Effector memory CD8-positive, alpha-beta T cell (primary cell): Measurements from ENCODE around the gene CES2.

ENCODE experiments used
- ATAC-seq: fragments of 150-1000 bp; cut with Tn5 transposase; replicated peaks from 2 replicates; pipeline ENCODE4 v1.10.0; 2021; ENCODE audit warnings: mild to moderate bottlenecking, moderate library complexity
- DNase-seq, 3 experiments: peaks; one replicate each; pipeline ENCODE4 v3.0.0; 2021
- H3K27ac Mint-ChIP-seq, 2 donors: one replicate each; pipeline ENCODE4 v1.8.0; 2022; ENCODE audit warnings: mild to moderate bottlenecking in 2 of 2, mixed read lengths in 2 of 2, moderate library complexity in 2 of 2
- H3K27me3 Mint-ChIP-seq, 2 donors: one replicate each; pipeline ENCODE4 v1.8.0; 2022; ENCODE audit warnings: mixed read lengths in 2 of 2
- H3K36me3 Mint-ChIP-seq: one replicate; pipeline ENCODE4 v1.8.0; 2022; ENCODE audit warnings: mild to moderate bottlenecking, moderate library complexity, mixed read lengths; ENCODE audit not compliant: insufficient read depth
- H3K4me1 Mint-ChIP-seq, 2 donors: one replicate each; pipeline ENCODE4 v1.8.0; 2022; ENCODE audit warnings: low read depth in 2 of 2, mixed read lengths in 2 of 2
- H3K4me3 Mint-ChIP-seq, 2 donors: one replicate each; pipeline ENCODE4 v1.8.0; 2022; ENCODE audit warnings: mild to moderate bottlenecking in 2 of 2, mixed read lengths in 2 of 2, moderate library complexity in 2 of 2
- H3K9me3 Mint-ChIP-seq, 2 donors: one replicate each; pipeline ENCODE4 v1.8.0; 2022; ENCODE audit warnings: mixed read lengths in 2 of 2

CES2 gene

DNA sequence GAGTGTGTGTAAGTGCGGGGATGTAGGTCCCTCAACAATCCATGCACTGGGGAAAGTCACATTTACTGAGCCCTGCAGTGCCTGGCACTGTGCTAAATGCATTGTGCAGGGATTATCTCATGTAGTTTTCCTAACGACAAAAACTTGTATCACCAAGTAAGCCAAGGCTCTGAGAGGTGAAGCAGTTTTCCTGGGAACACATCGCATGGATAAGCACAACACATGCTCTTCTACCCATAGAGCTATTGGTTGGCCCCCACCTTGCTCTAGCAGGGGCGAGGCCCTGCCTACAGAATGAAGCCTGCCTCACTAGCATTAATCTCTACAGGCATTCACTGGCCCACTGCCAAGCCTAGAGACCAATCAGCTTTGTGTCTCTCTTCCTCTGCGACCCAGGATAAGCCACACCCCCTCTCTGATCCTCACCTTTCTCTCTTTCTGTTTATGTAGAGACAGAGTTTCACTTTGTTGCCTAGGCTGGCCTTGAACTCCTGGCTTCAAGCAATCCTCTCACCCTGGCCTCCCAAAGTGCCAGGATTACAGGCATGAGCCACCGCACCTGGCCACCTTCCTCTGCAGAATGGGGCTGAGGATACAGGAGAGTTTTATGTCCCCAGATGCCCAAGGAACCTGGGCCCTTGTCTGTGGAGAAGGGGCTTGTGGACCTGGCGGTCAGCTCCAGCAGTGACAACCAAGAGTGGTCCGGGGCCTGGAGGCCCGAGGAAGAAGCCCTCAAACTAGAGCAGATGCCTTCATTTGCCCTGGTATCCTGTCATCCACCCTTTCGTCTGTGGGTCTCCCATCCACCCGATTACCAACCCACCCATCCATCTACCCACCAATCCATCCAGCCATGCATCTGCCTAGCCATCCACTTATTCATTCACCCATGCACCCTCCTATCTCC lies 29.4 kb upstream of the CES2 start:
- Mint-ChIP-seq H3K36me3 (peaks cover 8% of the 10 kb centered on the region), H3K4me1 (peaks cover 0 to 9% of the 10 kb centered on the region in 2 donors), H3K27me3 (no peaks in the 10 kb centered on the region), H3K27ac (peak overlapping the region; percentile 20 to 36), H3K9me3 (no peaks in the 10 kb centered on the region), H3K4me3 (no peak overlapping the region)
- DNase-seq (no peak), ATAC-seq (no peak)

DNA sequence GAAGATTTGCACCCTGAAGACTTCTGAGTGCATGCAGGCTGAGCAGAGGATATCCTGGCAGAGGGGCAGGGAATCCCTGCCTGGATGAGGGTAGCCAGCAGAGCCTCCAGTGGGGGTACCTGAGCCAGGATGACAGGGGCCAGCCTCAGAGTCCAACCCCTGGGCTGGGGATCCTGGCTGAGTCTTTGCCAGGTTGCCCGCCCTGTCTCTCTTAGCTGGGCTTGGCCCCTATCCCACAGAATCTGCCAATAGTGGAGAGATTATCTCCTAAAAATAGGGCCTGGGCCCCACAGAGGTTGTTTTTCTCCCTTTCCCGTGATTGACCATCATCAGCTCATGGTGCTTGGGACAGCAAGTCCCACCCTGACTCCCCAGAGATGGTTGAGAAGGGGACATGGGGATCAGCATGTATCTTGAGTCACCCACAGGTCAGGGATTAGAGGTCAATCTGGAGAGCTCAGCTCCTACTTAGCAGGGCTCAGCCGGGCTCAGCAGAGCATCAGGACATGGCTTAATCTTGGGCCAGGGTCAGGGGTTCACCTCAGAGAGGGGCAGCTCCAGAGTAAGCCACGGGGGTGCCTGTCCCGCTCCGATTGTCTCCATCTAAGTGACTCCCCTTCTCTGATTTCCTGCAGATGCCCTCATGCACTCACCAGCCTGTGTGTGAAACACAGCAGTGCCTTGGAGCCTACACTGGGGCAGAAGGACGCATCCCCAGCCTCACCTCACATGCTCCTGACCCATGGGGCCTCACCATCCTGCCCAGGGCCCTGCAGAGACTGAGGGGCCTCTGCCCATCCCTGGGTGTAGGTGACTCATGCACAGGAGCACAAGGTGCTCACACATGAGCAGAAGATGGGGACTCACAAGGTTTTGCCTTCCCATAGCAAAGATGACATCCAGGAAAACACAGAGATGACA lies 28.1 kb upstream of the CES2 start:
- Mint-ChIP-seq H3K4me3 (no peak overlapping the region), H3K9me3 (no peaks in the 10 kb centered on the region), H3K36me3 (peaks cover 8% of the 10 kb centered on the region), H3K27me3 (peaks cover 0 to 6% of the 10 kb centered on the region in 2 donors), H3K4me1 (peaks cover 0 to 9% of the 10 kb centered on the region in 2 donors), H3K27ac (peak overlapping the region; percentile 10 to 36)
- no peak for DNase-seq
- ATAC-seq: no peak

DNA sequence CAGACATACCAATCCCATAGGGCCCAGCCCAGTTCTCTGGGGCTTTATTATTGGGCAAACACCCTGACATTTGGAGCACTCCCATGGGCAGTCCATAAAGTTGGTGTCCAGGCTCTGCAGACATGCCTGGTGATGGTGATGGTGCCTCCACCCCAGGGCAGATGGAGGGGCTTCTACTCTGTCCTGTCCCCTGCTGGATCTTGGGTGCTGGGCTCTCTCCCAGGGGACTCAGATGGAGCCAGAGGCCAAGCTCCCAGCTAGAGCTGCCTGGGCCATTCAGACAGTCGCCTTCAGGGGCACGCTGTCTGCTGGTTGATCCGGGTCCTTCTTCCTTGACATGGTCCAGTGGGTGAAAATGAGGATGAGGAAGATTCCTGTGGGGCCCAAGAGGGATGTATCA lies 27.2 kb upstream of the CES2 start:
- Mint-ChIP-seq H3K4me1 (peaks cover 0 to 9% of the 10 kb centered on the region in 2 donors), H3K27ac (no peak overlapping the region), H3K4me3 (no peak overlapping the region), H3K9me3 (no peaks in the 10 kb centered on the region), H3K36me3 (peaks cover 8% of the 10 kb centered on the region), H3K27me3 (peaks cover 0 to 6% of the 10 kb centered on the region in 2 donors)
- ATAC-seq (no peak), DNase-seq (no peak)

DNA sequence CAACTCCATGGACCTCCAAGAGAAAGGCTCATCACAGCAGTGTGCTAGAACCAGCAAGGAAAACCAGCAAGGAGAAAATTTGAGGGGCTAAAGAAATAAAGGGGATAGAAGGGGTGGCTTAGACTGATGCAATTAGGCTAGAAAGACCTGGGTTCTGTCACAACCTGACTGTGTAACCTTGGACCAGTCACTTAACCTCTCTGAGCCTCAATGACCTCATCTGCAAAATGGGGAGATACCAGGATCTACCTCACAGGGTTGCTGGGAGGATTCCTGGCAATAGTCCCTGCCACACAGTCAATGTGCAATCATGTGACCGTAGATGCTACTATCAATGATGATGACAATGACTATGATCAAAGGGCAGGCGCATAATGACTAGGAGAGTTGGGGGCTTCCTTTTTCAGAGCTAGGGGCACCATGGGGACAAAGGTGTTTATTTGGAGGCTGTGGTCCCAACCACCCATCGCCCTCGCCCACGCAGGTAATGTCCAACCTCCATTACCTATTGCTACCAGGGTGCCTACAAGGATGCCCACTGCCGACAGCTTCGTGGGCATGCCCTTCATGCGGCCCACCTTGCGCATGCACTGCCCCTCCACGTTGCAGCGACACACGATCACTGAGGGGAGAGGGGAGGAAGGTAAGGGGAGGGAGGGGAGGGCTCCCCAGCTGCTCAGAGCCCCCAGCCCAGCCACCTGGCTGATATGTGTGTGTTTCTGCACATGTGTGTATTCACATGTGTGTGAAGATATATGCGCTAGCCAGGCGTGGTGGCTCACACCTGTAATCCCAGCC lies 26.4 kb upstream of the CES2 start:
- H3K9me3 Mint-ChIP-seq: no peaks in the 10 kb centered on the region
- ATAC-seq: no peak
- DNase-seq: no peak
- peaks cover 0 to 6% of the 10 kb centered on the region in 2 donors for H3K27me3 Mint-ChIP-seq
- no peak overlapping the region for H3K27ac Mint-ChIP-seq
- peaks cover 8% of the 10 kb centered on the region for H3K36me3 Mint-ChIP-seq
- peaks cover 0 to 9% of the 10 kb centered on the region in 2 donors for H3K4me1 Mint-ChIP-seq
- no peak overlapping the region for H3K4me3 Mint-ChIP-seq

DNA sequence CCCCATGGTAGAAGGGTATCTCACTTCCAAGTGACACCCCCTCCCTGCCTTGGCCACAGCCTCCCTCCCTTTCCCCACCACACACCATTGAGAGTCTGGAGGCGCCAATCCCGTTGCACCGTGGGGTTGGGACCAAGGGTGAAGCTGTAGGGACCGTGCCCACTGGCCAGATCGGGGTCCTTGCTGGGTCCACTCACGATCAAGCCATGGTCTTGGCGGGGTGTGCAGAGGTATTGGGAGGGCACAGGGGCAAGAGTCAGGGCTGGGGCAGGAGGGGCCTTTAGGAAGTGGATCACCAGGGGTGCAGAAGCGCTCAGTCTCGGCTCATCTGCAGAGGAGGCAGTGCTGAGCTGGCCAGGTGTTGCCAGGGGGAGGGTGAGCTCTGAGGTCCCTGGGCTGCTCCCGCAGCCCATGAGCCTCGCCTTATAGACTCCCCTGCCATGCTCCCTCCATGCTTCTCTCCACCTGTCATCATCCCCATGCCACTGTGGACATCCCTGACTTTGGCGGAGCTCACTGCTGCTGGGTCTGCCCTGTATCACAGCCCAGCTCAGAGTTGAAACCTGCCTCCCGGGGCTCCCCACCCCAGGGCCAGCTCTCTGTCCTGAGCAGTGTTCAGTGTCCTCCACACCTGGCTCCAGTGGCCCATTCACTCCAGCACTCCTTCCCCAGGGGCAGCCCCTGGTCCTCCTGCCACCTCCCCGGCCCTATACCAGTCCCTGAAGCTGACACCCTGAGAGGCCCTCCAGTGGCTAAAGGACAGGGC lies 25.0 kb upstream of the CES2 start:
- Mint-ChIP-seq H3K9me3 (no peaks in the 10 kb centered on the region), H3K36me3 (peaks cover 6% of the 10 kb centered on the region), H3K4me3 (no peak overlapping the region), H3K27ac (no peak overlapping the region), H3K27me3 (peaks cover 0 to 6% of the 10 kb centered on the region in 2 donors), H3K4me1 (peaks cover 0 to 9% of the 10 kb centered on the region in 2 donors)
- no peak for ATAC-seq
- DNase-seq: no peak

DNA sequence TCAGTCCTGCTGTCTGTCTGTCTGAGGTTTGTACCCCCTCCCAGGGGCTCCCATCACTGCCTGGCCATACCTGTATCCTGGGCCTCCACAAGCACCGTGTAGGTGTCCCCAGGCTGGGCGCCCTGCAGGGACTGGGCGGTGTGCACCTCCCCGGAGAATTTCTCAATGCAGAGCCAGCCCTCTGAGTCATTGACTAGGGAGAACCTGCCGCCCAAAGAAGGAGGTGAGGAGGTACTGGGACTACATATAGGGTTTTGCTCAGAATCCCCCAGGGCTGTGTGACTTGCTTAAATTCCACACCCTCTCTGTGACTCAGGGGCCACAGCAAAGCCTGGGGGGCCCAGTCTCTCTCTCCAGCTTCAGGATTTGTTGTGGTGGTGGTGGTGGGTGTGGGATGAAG lies 24.2 kb upstream of the CES2 start:
- Mint-ChIP-seq H3K36me3 (peaks cover 6% of the 10 kb centered on the region), H3K4me1 (peaks cover 0 to 4% of the 10 kb centered on the region in 2 donors), H3K9me3 (no peaks in the 10 kb centered on the region), H3K27ac (no peak overlapping the region), H3K4me3 (no peak overlapping the region), H3K27me3 (peaks cover 0 to 10% of the 10 kb centered on the region in 2 donors)
- no peak for DNase-seq
- ATAC-seq: no peak

DNA sequence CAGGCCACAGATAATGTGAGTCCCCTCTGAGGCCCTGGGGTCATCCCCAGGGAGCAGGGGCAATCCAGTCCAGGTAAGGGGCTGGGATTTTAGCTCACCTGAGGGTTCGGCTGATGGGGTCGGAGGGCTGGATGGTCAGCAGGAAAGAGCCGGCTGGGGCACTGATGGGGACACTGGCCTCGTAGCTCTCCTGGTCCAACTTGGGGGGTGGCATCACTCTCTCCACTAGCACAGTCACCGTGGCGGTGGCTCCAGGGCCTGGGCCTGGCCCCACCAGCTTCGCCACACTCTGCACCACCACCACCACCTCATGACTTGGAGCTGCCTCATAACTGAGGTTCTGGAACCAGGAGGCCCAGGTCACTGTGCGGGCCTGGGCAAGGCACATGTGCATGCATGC lies 23.5 kb upstream of the CES2 start:
- ATAC-seq (no peak), DNase-seq (no peak)
- Mint-ChIP-seq H3K4me3 (no peak overlapping the region), H3K9me3 (no peaks in the 10 kb centered on the region), H3K36me3 (peaks cover 6% of the 10 kb centered on the region), H3K27ac (no peak overlapping the region), H3K27me3 (peaks cover 0 to 13% of the 10 kb centered on the region in 2 donors), H3K4me1 (no peaks in the 10 kb centered on the region)

DNA sequence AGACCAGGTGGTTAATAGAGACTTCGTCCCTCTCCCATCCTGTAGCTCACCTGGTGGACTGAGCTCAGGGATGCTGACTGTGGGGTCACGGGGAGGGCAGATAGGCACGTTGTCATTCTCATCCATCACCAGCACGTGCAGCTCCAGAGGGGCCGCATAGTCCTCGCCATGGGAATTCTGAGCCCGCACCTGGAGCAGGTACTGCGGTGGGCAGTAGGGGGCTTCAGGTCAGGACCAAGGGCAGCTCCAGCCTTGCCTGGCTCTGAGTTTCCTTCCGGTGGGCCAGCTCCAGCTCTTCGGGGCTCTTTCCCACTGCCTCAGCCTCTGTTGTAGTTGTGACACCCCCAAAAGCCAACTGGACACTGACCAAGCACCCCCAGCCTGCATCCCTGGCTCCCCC lies 22.2 kb upstream of the CES2 start:
- no peaks in the 10 kb centered on the region for H3K9me3 Mint-ChIP-seq
- peaks cover 6% of the 10 kb centered on the region for H3K36me3 Mint-ChIP-seq
- H3K4me3 Mint-ChIP-seq: no peak overlapping the region
- peaks cover 0 to 17% of the 10 kb centered on the region in 2 donors for H3K27me3 Mint-ChIP-seq
- H3K27ac Mint-ChIP-seq: no peak overlapping the region
- no peaks in the 10 kb centered on the region for H3K4me1 Mint-ChIP-seq
- DNase-seq (no peak), ATAC-seq (no peak)

DNA sequence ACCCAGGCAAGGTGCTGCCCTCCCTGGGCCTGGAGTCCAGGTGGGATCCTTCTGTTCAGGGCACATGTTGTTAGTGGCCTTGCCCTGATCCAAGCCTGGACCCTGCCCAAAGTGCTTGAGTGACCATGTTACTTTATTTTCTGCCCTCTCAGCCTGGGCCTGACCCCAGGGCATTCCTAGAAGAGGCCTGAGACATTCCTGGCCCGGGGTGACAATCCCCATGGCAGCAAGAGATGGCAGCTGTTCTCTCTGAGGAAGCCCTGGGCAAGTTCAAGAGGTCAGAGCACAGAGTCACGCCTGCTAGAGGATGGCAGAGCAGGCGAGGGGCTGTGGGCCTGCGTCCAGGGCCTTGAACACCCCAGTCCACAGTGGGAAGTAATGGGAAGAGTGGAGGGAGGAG lies 21.6 kb upstream of the CES2 start:
- H3K4me1 Mint-ChIP-seq: no peaks in the 10 kb centered on the region
- no peaks in the 10 kb centered on the region for H3K9me3 Mint-ChIP-seq
- peaks cover 0 to 23% of the 10 kb centered on the region in 2 donors for H3K27me3 Mint-ChIP-seq
- ATAC-seq (no peak), DNase-seq (no peak)
- H3K27ac Mint-ChIP-seq: no peak overlapping the region
- no peak overlapping the region for H3K4me3 Mint-ChIP-seq
- no peaks in the 10 kb centered on the region for H3K36me3 Mint-ChIP-seq

DNA sequence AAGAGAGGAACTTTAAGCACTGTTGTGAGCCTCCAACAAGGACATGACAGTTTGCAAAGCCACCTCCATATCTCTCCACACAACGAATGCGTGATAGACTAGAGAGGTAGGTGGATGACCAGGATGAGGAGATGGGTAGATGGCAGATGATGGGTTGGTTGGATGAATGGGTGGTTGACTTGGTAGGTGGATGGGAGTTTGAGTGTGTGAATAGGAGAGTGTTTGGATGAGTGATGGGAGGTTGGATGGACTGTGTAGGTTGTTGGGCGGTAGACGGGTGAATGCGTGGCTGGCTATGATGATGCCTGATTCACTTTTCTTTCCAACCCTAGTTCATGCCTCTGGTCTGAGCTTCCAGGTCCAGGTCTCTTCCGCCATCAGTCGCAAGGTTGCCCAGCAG lies 20.8 kb upstream of the CES2 start:
- no peaks in the 10 kb centered on the region for H3K4me1 Mint-ChIP-seq
- ATAC-seq: no peak
- H3K27ac Mint-ChIP-seq: no peak overlapping the region

DNA sequence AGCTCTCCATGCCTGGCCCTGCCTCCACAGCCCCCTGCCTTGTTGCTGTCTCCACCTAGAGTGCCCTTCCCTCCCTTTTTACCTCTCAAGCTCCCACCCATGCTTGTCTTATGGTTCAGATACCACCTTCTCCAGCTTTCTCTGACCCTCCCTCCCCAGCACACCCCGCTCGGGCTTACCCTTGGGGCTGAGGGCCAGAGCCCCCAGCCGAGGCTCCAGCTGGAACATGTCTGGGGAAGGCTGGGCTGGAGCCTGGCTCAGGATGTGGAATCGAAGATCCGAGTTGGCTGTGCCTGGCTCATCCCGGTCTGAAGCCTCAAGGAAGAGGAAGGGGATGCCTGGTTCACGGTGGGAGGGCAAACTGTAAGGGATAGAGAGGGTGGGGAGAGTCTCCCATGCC lies 20.3 kb upstream of the CES2 start:
- Mint-ChIP-seq H3K27ac (no peak overlapping the region), H3K27me3 (peaks cover 0 to 37% of the 10 kb centered on the region in 2 donors), H3K4me1 (no peaks in the 10 kb centered on the region), H3K9me3 (no peaks in the 10 kb centered on the region), H3K36me3 (no peaks in the 10 kb centered on the region), H3K4me3 (no peak overlapping the region)
- ATAC-seq (no peak), DNase-seq (no peak)

More for the DNA sequence above, 20.8 kb upstream of the CES2 start:
- no peaks in the 10 kb centered on the region for H3K36me3 Mint-ChIP-seq
- H3K9me3 Mint-ChIP-seq: no peaks in the 10 kb centered on the region
- DNase-seq: no peak
- H3K4me3 Mint-ChIP-seq: no peak overlapping the region
- peaks cover 0 to 32% of the 10 kb centered on the region in 2 donors for H3K27me3 Mint-ChIP-seq

DNA sequence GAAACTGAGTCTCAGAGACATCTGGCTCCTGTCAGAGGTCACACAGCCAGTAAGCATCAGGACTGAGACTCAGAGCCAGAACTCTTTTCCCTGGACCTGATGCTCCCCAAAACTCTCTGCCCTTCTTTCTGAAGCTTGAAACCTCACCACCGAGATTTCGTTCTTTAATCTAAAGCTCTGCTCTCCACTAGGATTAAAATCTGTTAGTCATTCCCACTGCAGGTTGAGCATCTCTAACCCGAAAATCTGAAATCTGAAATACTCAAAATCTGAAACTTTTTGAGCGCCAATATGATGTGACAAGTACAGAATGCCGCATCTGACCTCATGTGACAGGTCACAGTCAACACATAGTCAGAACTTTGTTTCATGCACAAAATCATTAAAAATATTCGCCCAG lies 18.8 kb upstream of the CES2 start:
- DNase-seq (no peak), ATAC-seq (no peak)
- no peak overlapping the region for H3K4me3 Mint-ChIP-seq
- H3K27ac Mint-ChIP-seq: no peak overlapping the region
- no peaks in the 10 kb centered on the region for H3K9me3 Mint-ChIP-seq
- no peaks in the 10 kb centered on the region for H3K4me1 Mint-ChIP-seq
- H3K27me3 Mint-ChIP-seq: peaks cover 0 to 46% of the 10 kb centered on the region in 2 donors
- no peaks in the 10 kb centered on the region for H3K36me3 Mint-ChIP-seq
